GM12878 (cell line): ENCODE data around the gene NCAM1. TPM values are rescaled to one million over a fixed set of nuclear protein-coding genes. Genes with fewer than 3 reads are reported as not detected.

ENCODE experiments used
- ATAC-seq: fragments of 200-7000 bp; cut with Tn5 transposase; 3 replicates; pipeline ENCODE4 v1.9.1; 2020; ENCODE audit warnings: mild to moderate bottlenecking, moderate library complexity
- BruUV-seq: library from RNA; stranded (reverse); fragments of 400-500 nt; replicated peaks from 2 replicates; lab custom pipeline; 2021; lab: Mats Ljungman, UMichigan
- CTCF ChIA-PET: fragments of 300-600 bp; sonication (Branson Sonifier 250); formaldehyde crosslinking; extraction: SDS; loops from one replicate; lab custom pipeline; 2021; ENCODE audit warnings: inconsistent platforms; lab: Yijun Ruan, JAX
- POLR2A ChIA-PET: fragments of 350-600 bp; formaldehyde crosslinking; extraction: SDS; loops from one replicate; lab custom pipeline; 2021; ENCODE audit warnings: inconsistent platforms; lab: Charles Lee
- RAD21 ChIA-PET: fragments of 300-600 bp; sonication (Branson Sonifier 250); formaldehyde crosslinking; loops from one replicate; lab custom pipeline; 2023; ENCODE audit warnings: antibody characterized with exemption; ENCODE audit not compliant: unreplicated experiment; lab: Charles Lee
- SMC1A ChIA-PET: fragments of 300-600 bp; sonication (Branson Sonifier 250); formaldehyde crosslinking; loops from one replicate; lab custom pipeline; 2023; ENCODE audit not compliant: unreplicated experiment, uncharacterized antibody; lab: Charles Lee
- DNase-seq: peaks from one replicate; pipeline ENCODE4 v3.0.0-alpha.2; 2011; ENCODE audit warnings: low read depth, low spot score
- FAIRE-seq: peaks from 3 replicates; lab custom pipeline; 2011; peaks lifted over from hg19 to GRCh38; lab: Jason Lieb, UNC
- H2AFZ ChIP-seq: 2 replicates; pipeline ENCODE4 v1.6.0; 2011; ENCODE audit warnings: low read depth, low read length, control low read depth; ENCODE audit not compliant: control insufficient read depth
- H3K27ac ChIP-seq: 2 replicates; pipeline ENCODE4 v1.5.1; 2011; ENCODE audit warnings: control low read depth; ENCODE audit not compliant: control insufficient read depth, insufficient read depth
- H3K27me3 ChIP-seq, 2 experiments: replicated peaks in 1 of 2; 2 replicates each; pipeline versions ENCODE4 v1.6.0 to v1.6.1; 2011; ENCODE audit warnings: low read length in 1 of 2; ENCODE audit not compliant: control insufficient read depth in 2 of 2, insufficient read depth in 2 of 2
- H3K36me3 ChIP-seq, 2 experiments: 2 replicates each; pipeline ENCODE4 v1.5.1; 2011; ENCODE audit warnings: low read length in 1 of 2; ENCODE audit not compliant: control insufficient read depth in 2 of 2, insufficient read depth in 2 of 2
- H3K4me1 ChIP-seq: 2 replicates; pipeline ENCODE4 v1.6.1; 2011; ENCODE audit warnings: mild to moderate bottlenecking, low read length, moderate library complexity, mixed read lengths; ENCODE audit not compliant: control insufficient read depth, insufficient read depth
- H3K4me2 ChIP-seq: 2 replicates; pipeline ENCODE4 v1.6.0; 2011; ENCODE audit warnings: control low read depth; ENCODE audit not compliant: control insufficient read depth, insufficient read depth
- H3K4me3 ChIP-seq: fragments of 200-600 bp; sonication (generic); 2 replicates; pipeline ENCODE4 v1.5.1; 2016
- H3K79me2 ChIP-seq: 2 replicates; pipeline ENCODE4 v1.6.0; 2011; ENCODE audit warnings: low read length; ENCODE audit not compliant: control insufficient read depth, insufficient read depth
- H3K9ac ChIP-seq: 2 replicates; pipeline ENCODE4 v1.8.0; 2011; ENCODE audit warnings: low read length, control low read depth, mixed read lengths; ENCODE audit not compliant: control insufficient read depth, insufficient read depth
- H3K9me3 ChIP-seq: replicated peaks from 3 replicates; pipeline ENCODE4 v1.5.1; 2011; ENCODE audit warnings: mild to moderate bottlenecking, low read length; ENCODE audit not compliant: control insufficient read depth, insufficient read depth
- H4K20me1 ChIP-seq: 2 replicates; pipeline ENCODE4 v1.6.0; 2011; ENCODE audit not compliant: control insufficient read depth, insufficient read depth
- ATF7 ChIP-seq: fragments of 450-650 bp; IDR thresholded peaks from 2 replicates; pipeline ENCODE4 v1.6.1; 2016; ENCODE audit warnings: low read depth, mild to moderate bottlenecking
- BCL11A ChIP-seq: IDR thresholded peaks from 2 replicates; pipeline ENCODE4 v1.6.1; 2011; ENCODE audit warnings: low read depth, low read length
- BCLAF1 ChIP-seq: fragments of 450-650 bp; IDR thresholded peaks from 2 replicates; pipeline ENCODE4 v1.6.1; 2017; ENCODE audit warnings: antibody characterized with exemption, mild to moderate bottlenecking, moderate library complexity
- CREB1 ChIP-seq: IDR thresholded peaks from 2 replicates; pipeline ENCODE4 v1.6.1; 2012; ENCODE audit warnings: low read depth, mild to moderate bottlenecking, inconsistent platforms
- DPF2 ChIP-seq: fragments of 450-650 bp; IDR thresholded peaks from 2 replicates; pipeline ENCODE4 v1.6.1; 2017; ENCODE audit warnings: mild to moderate bottlenecking
- KAT2A ChIP-seq: conservative IDR thresholded peaks from 2 replicates; pipeline ENCODE4 v1.6.1; 2011; ENCODE audit warnings: low read depth, low read length; ENCODE audit not compliant: control insufficient read depth
- NFYB ChIP-seq: IDR thresholded peaks from 2 replicates; pipeline ENCODE4 v1.6.1; 2011; ENCODE audit warnings: low read depth, mild to moderate bottlenecking, low read length, improper control_type of control experiment, moderate library complexity; ENCODE audit not compliant: insufficient read depth
- PAX8 ChIP-seq: fragments of 450-650 bp; IDR thresholded peaks from 2 replicates; pipeline ENCODE4 v1.6.1; 2017; ENCODE audit warnings: mild to moderate bottlenecking, moderate library complexity
- POLR2A ChIP-seq: IDR thresholded peaks from 2 replicates; pipeline ENCODE4 v1.6.1; 2011; ENCODE audit warnings: low read depth, mild to moderate bottlenecking, low read length
- POLR2AphosphoS2 ChIP-seq: IDR thresholded peaks from 2 replicates; pipeline ENCODE4 v1.6.1; 2011; ENCODE audit warnings: low read depth, mild to moderate bottlenecking, low read length, improper control_type of control experiment, moderate library complexity
- SIX5 ChIP-seq: IDR thresholded peaks from 2 replicates; pipeline ENCODE4 v1.6.1; 2011; ENCODE audit warnings: mild to moderate bottlenecking, low read depth, low read length, moderate library complexity; ENCODE audit not compliant: severe bottlenecking
- SMAD5 ChIP-seq: IDR thresholded peaks from 2 replicates; pipeline ENCODE4 v1.6.1; 2016; ENCODE audit warnings: antibody characterized with exemption, low read depth
- STAT3 ChIP-seq: IDR thresholded peaks from 2 replicates; pipeline ENCODE4 v1.6.1; 2011; ENCODE audit warnings: low read depth, low read length, improper control_type of control experiment
- ZBTB11 ChIP-seq: fragments of 450-650 bp; formaldehyde crosslinking; IDR thresholded peaks from 2 replicates; pipeline ENCODE4 v1.5.0; 2022; ENCODE audit warnings: mild to moderate bottlenecking, missing genetic modification characterization
- ZZZ3 ChIP-seq: IDR thresholded peaks from 2 replicates; pipeline ENCODE4 v1.6.1; 2011; ENCODE audit warnings: low read depth; ENCODE audit not compliant: control insufficient read depth, insufficient read length
- WGBS: methylation state at CpG from one replicate; pipeline ENCODE4 v1.1.6; 2016; ENCODE audit warnings: low lambda C conversion rate; ENCODE audit not compliant: insufficient replicate concordance, insufficient coverage; ENCODE audit errors: missing lambda C conversion rate; 5-methylcytosine and 5-hydroxymethylcytosine counted together
- in situ Hi-C: fragments of 300-500 bp; cut with MboI; formaldehyde crosslinking; loops from 9 replicates; pipeline ENCODE4 v1.14.3; 2018; ENCODE audit warnings: mixed read lengths
- intact Hi-C: fragments of 100-400 bp; cut with micrococcal nuclease; formaldehyde crosslinking; loops from one replicate; pipeline ENCODE4 v1.14.2; 2022; ENCODE audit not compliant: unreplicated experiment
- polyA plus RNA-seq, 11 experiments: library from polyadenylated mRNA; depleted of rRNA in 4 of 11; unstranded in 6 of 11; stranded (reverse) in 5 of 11; fragments of >200 nt; fragmentation: Nextera tagmentation in 4 of 11; fragmentation: Illumina TruSeq in 1 of 11; extraction: Ambion mirVana in 4 of 11; extraction: Trizol in 1 of 11; gene quantifications; 1 replicate in 1 of 11; 2 replicates in 10 of 11; pipeline versions ENCODE4 v1.2.1 to v1.2.3, GENCODE V29; 2011 to 2016; ENCODE audit warnings: inconsistent platforms in 2 of 11, missing spikeins in 2 of 11, low read depth in 1 of 11
- total RNA-seq, 4 experiments: library from RNA; depleted of rRNA in 3 of 4; stranded (reverse); fragments of >200 nt in 3 of 4; fragmentation: Illumina TruSeq in 1 of 4; extraction: Trizol in 1 of 4; gene quantifications; 2 replicates each; pipeline versions ENCODE4 v1.2.1 to v1.2.3, GENCODE V29; 2013 to 2021

NCAM1 gene
- total and polyA plus RNA-seq, 10 of the 15 experiments (the other 5 are each of a cell fraction or from before 2014, with no cell fraction given), result 0.10 to 0.23 (median 0.11) TPM; not detected in 7

DNA sequence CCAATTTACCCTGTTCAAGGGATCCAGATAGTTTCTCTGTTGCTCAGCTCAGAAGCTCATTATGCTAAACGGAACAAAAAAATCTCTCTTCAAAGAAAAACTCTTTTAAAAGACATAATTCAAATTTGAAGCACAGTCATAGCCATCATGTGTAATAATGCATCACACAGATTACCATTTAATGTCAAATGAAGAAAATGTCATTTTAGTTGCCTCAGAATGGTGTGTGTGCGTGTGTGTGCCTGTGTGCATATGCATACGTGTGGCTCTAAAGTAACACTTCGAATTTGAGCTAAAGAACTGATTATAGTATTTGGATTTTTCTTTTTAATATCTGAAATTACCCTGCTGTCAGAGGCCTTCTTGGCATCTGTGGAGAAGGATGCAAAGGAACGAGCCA, 363.0 kb downstream of the NCAM1 start:
- FAIRE-seq (no peak), DNase-seq (no peak), ATAC-seq (no peak)
- Histone ChIP-seq H3K27me3 (no peaks in the 10 kb centered on the region), H2AFZ (no peak overlapping the region), H3K9me3 (no peaks in the 10 kb centered on the region), H3K4me1 (peaks cover under 1% of the 10 kb centered on the region; the same call in 1 of the 2 replicates), H4K20me1 (no peaks in the 10 kb centered on the region), H3K27ac (no peak overlapping the region), H3K4me2 (no peak overlapping the region), H3K9ac (no peak overlapping the region), H3K79me2 (no peaks in the 10 kb centered on the region), H3K36me3 (no peaks in the 10 kb centered on the region), H3K4me3 (no peak overlapping the region)
- RAD21 ChIA-PET, result no interaction called here
- in situ Hi-C loops (no loop called here), intact Hi-C loops (no loop called here)
- BruUV-seq, result no TSS peak
- SMC1A ChIA-PET, result no interaction called here
- POLR2A ChIA-PET, result no interaction called here
- 86% methylated on average over 5 of the region's 5 CpGs for whole genome bisulfite sequencing
- TF ChIP-seq DPF2, result no peak
- no peak for TF ChIP-seq NFYB
- TF ChIP-seq BCLAF1, result no peak
- TF ChIP-seq CREB1, result no peak
- no peak for TF ChIP-seq SMAD5
- no peak for TF ChIP-seq ZZZ3
- TF ChIP-seq POLR2A, result no peak
- no peak for TF ChIP-seq BCL11A
- TF ChIP-seq PAX8, result no peak
- no peak for TF ChIP-seq SIX5
- TF ChIP-seq KAT2A, result no peak
- TF ChIP-seq STAT3, result no peak
- no peak for TF ChIP-seq ATF7
- no peak for TF ChIP-seq ZBTB11 (CRISPR knock-in tag)
- no peak for TF ChIP-seq POLR2AphosphoS2
- CTCF ChIA-PET, result interaction anchor here (1.4 kb wide), 1 partner anchor 18 kb away, joined by 4 read pairs; no protein-coding TSS in a partner anchor
